ENCODE data around the gene RHOJ. TPM values are rescaled to one million over a fixed set of nuclear protein-coding genes. Genes with fewer than 3 reads are reported as not detected.

Gene RHOJ
- total and polyA plus RNA-seq, 2 of the 4 experiments (the other 2 are of a cell fraction), result 9.5 to 33.9 TPM

DNA sequence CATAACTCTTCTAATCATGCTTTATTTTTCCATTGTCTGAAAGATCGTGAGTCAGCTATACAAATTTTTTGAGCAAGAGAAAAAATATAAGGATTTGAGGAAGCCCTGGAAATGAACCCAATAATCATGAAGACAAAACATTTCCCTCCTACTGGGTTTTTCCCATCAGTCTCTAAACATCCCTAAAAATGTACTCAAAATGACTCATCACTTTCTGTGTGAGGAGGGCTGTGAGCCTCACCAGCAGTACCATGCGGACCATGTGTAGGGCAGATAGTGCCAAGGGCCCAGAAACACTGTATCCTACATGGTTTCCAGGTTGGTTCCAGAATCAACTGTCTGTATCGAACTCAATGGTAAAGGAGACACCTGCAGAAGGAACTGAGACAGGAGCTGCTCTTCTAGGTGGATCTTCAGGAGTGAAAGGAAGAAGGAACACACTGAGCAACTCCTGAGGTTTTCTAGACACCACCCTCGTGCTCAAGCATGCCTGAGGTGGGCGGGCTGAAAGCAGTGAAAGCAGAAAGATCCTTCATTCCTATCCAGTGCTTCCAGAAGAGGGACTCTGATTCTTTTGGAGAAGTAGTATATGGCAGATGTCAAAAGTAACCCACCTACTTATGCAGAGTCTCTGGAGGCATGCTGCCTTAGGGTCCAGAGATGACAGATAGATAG lies 48.6 kb upstream of the RHOJ start:
- no TSS peak for BruUV-seq (replicated peaks)

More for the DNA sequence above, 48.6 kb upstream of the RHOJ start:
- Histone ChIP-seq H3K23ac (ENCODE audit: low read depth, low read length) (no peak overlapping the region), H3K4me1 (ENCODE audit: control insufficient read depth, insufficient read depth, low read length) (no peaks in the 10 kb centered on the region), H3K27me3 (ENCODE audit: control insufficient read depth, insufficient read depth, low read length) (no peaks in the 10 kb centered on the region), H3K9me3 (ENCODE audit: control insufficient read depth, insufficient read depth, low read length) (no peaks in the 10 kb centered on the region), H3K9ac (ENCODE audit: low read depth, low read length) (no peak overlapping the region), H2AFZ (replicated peaks; ENCODE audit: low read length, poor library complexity) (peak overlapping the region; percentile 41), H4K20me1 (ENCODE audit: insufficient read depth, low read length) (no peaks in the 10 kb centered on the region), H4K5ac (ENCODE audit: low read depth, low read length) (no peak overlapping the region), H3K4me2 (ENCODE audit: low read depth, low read length) (no peak overlapping the region), H3K27ac (ENCODE audit: insufficient read depth, low read length) (no peak overlapping the region), H2AK9ac (replicated peaks; ENCODE audit: low read depth, low read length, poor library complexity) (no peak overlapping the region), H3K18ac (ENCODE audit: low read depth, low read length) (no peak overlapping the region), H3K9me1 (ENCODE audit: insufficient read depth, low read length) (no peaks in the 10 kb centered on the region), H2BK5ac (ENCODE audit: low read depth, low read length, poor library complexity, severe bottlenecking) (no peak overlapping the region), H3K4ac (ENCODE audit: low read depth, low read length) (no peak overlapping the region), H2BK20ac (ENCODE audit: low read depth, low read length) (no peak overlapping the region), H4K91ac (ENCODE audit: insufficient read depth, low read depth, low read length) (no peak overlapping the region), H2AK5ac (ENCODE audit: low read depth, low read length) (no peak overlapping the region), H3K79me1 (ENCODE audit: low read depth in 1 of 2, low read length in 2 of 2) (no peaks in the 10 kb centered on the region), H3K36me3 (ENCODE audit: control insufficient read depth, insufficient read depth, low read length) (no peaks in the 10 kb centered on the region), H3K56ac (ENCODE audit: extremely low read depth, insufficient read depth, low read length) (no peak overlapping the region), H2BK120ac (ENCODE audit: low read depth, low read length) (no peak overlapping the region), H3K14ac (replicated peaks; ENCODE audit: low read depth, low read length) (no peak overlapping the region), H2BK15ac (ENCODE audit: low read depth, low read length) (no peak overlapping the region), H4K8ac (ENCODE audit: low read depth in 2 of 2, low read length in 2 of 2) (no peak overlapping the region), H3K4me3 (ENCODE audit: insufficient read depth, low read depth, low read length) (no peak overlapping the region)
- POLR2A ChIA-PET (ENCODE audit: unreplicated experiment), result no interaction called here
- CTCF ChIA-PET, result no interaction called here
- TF ChIP-seq, protein P1, sequence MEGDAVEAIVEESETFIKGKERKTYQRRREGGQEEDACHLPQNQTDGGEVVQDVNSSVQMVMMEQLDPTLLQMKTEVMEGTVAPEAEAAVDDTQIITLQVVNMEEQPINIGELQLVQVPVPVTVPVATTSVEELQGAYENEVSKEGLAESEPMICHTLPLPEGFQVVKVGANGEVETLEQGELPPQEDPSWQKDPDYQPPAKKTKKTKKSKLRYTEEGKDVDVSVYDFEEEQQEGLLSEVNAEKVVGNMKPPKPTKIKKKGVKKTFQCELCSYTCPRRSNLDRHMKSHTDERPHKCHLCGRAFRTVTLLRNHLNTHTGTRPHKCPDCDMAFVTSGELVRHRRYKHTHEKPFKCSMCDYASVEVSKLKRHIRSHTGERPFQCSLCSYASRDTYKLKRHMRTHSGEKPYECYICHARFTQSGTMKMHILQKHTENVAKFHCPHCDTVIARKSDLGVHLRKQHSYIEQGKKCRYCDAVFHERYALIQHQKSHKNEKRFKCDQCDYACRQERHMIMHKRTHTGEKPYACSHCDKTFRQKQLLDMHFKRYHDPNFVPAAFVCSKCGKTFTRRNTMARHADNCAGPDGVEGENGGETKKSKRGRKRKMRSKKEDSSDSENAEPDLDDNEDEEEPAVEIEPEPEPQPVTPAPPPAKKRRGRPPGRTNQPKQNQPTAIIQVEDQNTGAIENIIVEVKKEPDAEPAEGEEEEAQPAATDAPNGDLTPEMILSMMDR (conservative IDR thresholded peaks at IDR 0.05; ENCODE audit: low read depth, low read length), result no peak
- TF ChIP-seq NFE2L2 (IDR thresholded peaks at IDR 0.05; ENCODE audit: low read depth, low read length), result peak; percentile 79
- no CpG with 5 or more reads among the region's 5 CpGs for WGBS, 2 experiments (ENCODE audit: extremely low coverage in 2 of 2, insufficient read length in 1 of 2)
- dilution Hi-C loops (cut with HindIII; ENCODE audit: low sequenced_read_pairs, unreplicated experiment) (no loop called here), in situ Hi-C loops (cut with MboI; ENCODE audit: low sequenced_read_pairs) (no loop called here), intact Hi-C loops (cut with micrococcal nuclease) (no loop called here)
- ATAC-seq (ENCODE audit: low read depth) (peak; percentile 54; the same call in 1 of the 2 replicates), DNase-seq (peak; percentile 68)

Data from IMR-90 (cell line).